H1 (cell line): Measurements from ENCODE around the gene USP13. TPM values are rescaled to one million over a fixed set of nuclear protein-coding genes. Genes with fewer than 3 reads are reported as not detected.

ENCODE experiments used
- CTCF ChIA-PET: fragments of 300-600 bp; sonication (Branson Sonifier 250); formaldehyde crosslinking; loops from one replicate; lab custom pipeline; 2021; ENCODE audit not compliant: partially characterized antibody; lab: Charles Lee
- POLR2A ChIA-PET: fragments of 300-600 bp; sonication (Branson Sonifier 250); formaldehyde crosslinking; loops from one replicate; lab custom pipeline; 2021; ENCODE audit warnings: inconsistent platforms; ENCODE audit not compliant: partially characterized antibody; lab: Charles Lee
- DNase-seq, 2 experiments: peaks; one replicate each; pipeline versions ENCODE4 v3.0.0 to v3.0.0-alpha.2; 2010 to 2022; ENCODE audit warnings: low spot score in 2 of 2, low read depth in 1 of 2, mixed read lengths in 1 of 2
- FAIRE-seq: peaks from 2 replicates; lab custom pipeline; 2011; peaks lifted over from hg19 to GRCh38; lab: Jason Lieb, UNC
- H2AFZ ChIP-seq: 2 replicates; pipeline ENCODE4 v1.8.1; 2012; ENCODE audit warnings: low read length, inconsistent platforms
- H2AK5ac ChIP-seq: 2 replicates; pipeline ENCODE4 v1.6.1; 2013; ENCODE audit warnings: low read depth, low read length
- H2BK120ac ChIP-seq: replicated peaks from 2 replicates; pipeline ENCODE3; 2013; ENCODE audit warnings: low read depth, low read length, inconsistent platforms
- H2BK12ac ChIP-seq: 2 replicates; pipeline ENCODE4 v1.6.1; 2013; ENCODE audit warnings: low read depth, low read length
- H2BK15ac ChIP-seq: 2 replicates; pipeline ENCODE4 v1.6.1; 2013; ENCODE audit warnings: low read length
- H2BK20ac ChIP-seq: 2 replicates; pipeline ENCODE4 v1.6.1; 2013; ENCODE audit warnings: low read length
- H2BK5ac ChIP-seq: 2 replicates; pipeline ENCODE4 v1.6.1; 2013; ENCODE audit warnings: low read depth, low read length
- H3K14ac ChIP-seq: 2 replicates; pipeline ENCODE4 v1.6.1; 2013; ENCODE audit warnings: inconsistent platforms; ENCODE audit not compliant: insufficient read length
- H3K18ac ChIP-seq: 2 replicates; pipeline ENCODE4 v1.6.1; 2013; ENCODE audit warnings: low read length; ENCODE audit errors: extremely low read depth
- H3K23ac ChIP-seq: 2 replicates; pipeline ENCODE4 v1.6.1; 2013; ENCODE audit warnings: inconsistent platforms; ENCODE audit not compliant: insufficient read length
- H3K23me2 ChIP-seq: 2 replicates; pipeline ENCODE4 v1.6.1; 2013; ENCODE audit warnings: low read depth, low read length
- H3K27ac ChIP-seq: 2 replicates; pipeline ENCODE4 v1.6.1; 2011; ENCODE audit warnings: low read depth, low read length, inconsistent platforms
- H3K27me3 ChIP-seq, 4 experiments: replicated peaks in 1 of 4; 1 replicate in 1 of 4; 2 replicates in 3 of 4; pipeline versions ENCODE4 v1.6.1 to v1.8.1; 2011 to 2013; ENCODE audit warnings: low read length in 3 of 4, mild to moderate bottlenecking in 3 of 4, inconsistent platforms in 2 of 4, mixed read lengths in 2 of 4, moderate library complexity in 1 of 4; ENCODE audit not compliant: control insufficient read depth in 3 of 4, insufficient read depth in 3 of 4; ENCODE audit errors: extremely low read depth in 1 of 4
- H3K36me3 ChIP-seq, 4 experiments: 2 replicates each; pipeline versions ENCODE4 v1.6.1 to v1.8.1; 2011 to 2013; ENCODE audit warnings: mild to moderate bottlenecking in 4 of 4, low read length in 3 of 4, moderate library complexity in 2 of 4, control low read depth in 1 of 4, inconsistent platforms in 1 of 4; ENCODE audit not compliant: insufficient read depth in 4 of 4, control insufficient read depth in 2 of 4
- H3K4ac ChIP-seq: replicated peaks from 2 replicates; pipeline ENCODE3; 2013; ENCODE audit warnings: low read length, low read depth, mixed read lengths, inconsistent platforms; ENCODE audit not compliant: insufficient read length
- H3K4me1 ChIP-seq, 4 experiments: replicated peaks in 1 of 4; 1 replicate in 1 of 4; 2 replicates in 3 of 4; pipeline versions ENCODE4 v1.6.1 to v1.8.1; 2011 to 2013; ENCODE audit warnings: low read length in 3 of 4, inconsistent platforms in 2 of 4, mixed read lengths in 1 of 4; ENCODE audit not compliant: insufficient read depth in 4 of 4, control insufficient read depth in 3 of 4
- H3K4me2 ChIP-seq, 2 experiments: 2 replicates each; pipeline versions ENCODE4 v1.6.1 to v1.8.1; 2011 to 2013; ENCODE audit warnings: low read depth in 2 of 2, low read length in 2 of 2, control low read depth in 1 of 2, inconsistent platforms in 1 of 2, mild to moderate bottlenecking in 1 of 2; ENCODE audit not compliant: insufficient read depth in 1 of 2
- H3K4me3 ChIP-seq, 4 experiments: fragments of 200-600, 300-600 bp in 1 of 4; sonication (generic), shearing (Covaris generic), sonication (Bioruptor Twin) in 1 of 4; 2 replicates each; pipeline versions ENCODE4 v1.5.1 to v1.8.1; 2011 to 2016; ENCODE audit warnings: low read length in 4 of 4, low read depth in 3 of 4, control low read depth in 2 of 4, inconsistent platforms in 2 of 4, mild to moderate bottlenecking in 2 of 4, mixed read lengths in 1 of 4, moderate library complexity in 1 of 4; ENCODE audit not compliant: insufficient read depth in 2 of 4; ENCODE audit errors: extremely low read depth in 1 of 4
- H3K56ac ChIP-seq: replicated peaks from 2 replicates; pipeline ENCODE3; 2013; ENCODE audit warnings: low read depth, mild to moderate bottlenecking, mixed read lengths, low read length, inconsistent platforms; ENCODE audit not compliant: insufficient read length
- H3K79me1 ChIP-seq: 2 replicates; pipeline ENCODE4 v1.6.1; 2013; ENCODE audit warnings: low read depth, low read length, control low read depth
- H3K79me2 ChIP-seq, 2 experiments: 2 replicates each; pipeline versions ENCODE4 v1.6.1 to v1.8.1; 2012 to 2013; ENCODE audit warnings: low read length in 2 of 2, mild to moderate bottlenecking in 2 of 2, inconsistent platforms in 1 of 2; ENCODE audit not compliant: insufficient read depth in 2 of 2, control insufficient read depth in 1 of 2
- H3K9ac ChIP-seq, 4 experiments: replicated peaks in 1 of 4; 1 replicate in 1 of 4; 2 replicates in 3 of 4; pipeline versions ENCODE4 v1.6.1 to v1.8.1; 2011 to 2013; ENCODE audit warnings: low read depth in 3 of 4, low read length in 3 of 4, control low read depth in 2 of 4, mild to moderate bottlenecking in 2 of 4, moderate library complexity in 2 of 4, inconsistent platforms in 1 of 4; ENCODE audit errors: extremely low read depth in 1 of 4
- H3K9me3 ChIP-seq, 2 experiments: 2 replicates each; pipeline versions ENCODE4 v1.6.1 to v1.8.1; 2012 to 2013; ENCODE audit warnings: mild to moderate bottlenecking in 2 of 2, moderate library complexity in 2 of 2, control low read depth in 1 of 2, inconsistent platforms in 1 of 2, low read depth in 1 of 2, low read length in 1 of 2, mixed read lengths in 1 of 2; ENCODE audit not compliant: insufficient read depth in 2 of 2
- H4K20me1 ChIP-seq, 2 experiments: replicated peaks in 1 of 2; 2 replicates each; pipeline versions ENCODE3 to v1.8.1; 2011 to 2013; ENCODE audit warnings: inconsistent platforms in 2 of 2, low read length in 2 of 2, mild to moderate bottlenecking in 1 of 2; ENCODE audit not compliant: insufficient read depth in 2 of 2, control insufficient read depth in 1 of 2
- H4K5ac ChIP-seq: 2 replicates; pipeline ENCODE4 v1.6.1; 2013; ENCODE audit warnings: low read length, low read depth, mixed read lengths, inconsistent platforms; ENCODE audit not compliant: insufficient read length
- H4K8ac ChIP-seq: 2 replicates; pipeline ENCODE4 v1.8.0; 2013; ENCODE audit warnings: mild to moderate bottlenecking, moderate library complexity, low read length, inconsistent platforms; ENCODE audit not compliant: insufficient read depth; ENCODE audit errors: extremely low read depth
- H4K91ac ChIP-seq: replicated peaks from 2 replicates; pipeline ENCODE3; 2013; ENCODE audit warnings: low read length, mixed read lengths, inconsistent platforms; ENCODE audit not compliant: insufficient read length
- ATF2 ChIP-seq: IDR thresholded peaks from 2 replicates; pipeline ENCODE4 v1.6.1; 2012; ENCODE audit warnings: low read length, inconsistent platforms
- ATF3 ChIP-seq: IDR thresholded peaks from 2 replicates; pipeline ENCODE4 v1.6.1; 2011; ENCODE audit warnings: low read depth, mild to moderate bottlenecking, low read length; ENCODE audit not compliant: insufficient read depth
- HDAC6 ChIP-seq: IDR thresholded peaks from one replicate; pipeline ENCODE4 v1.7.1; 2012; ENCODE audit warnings: low read depth, mild to moderate bottlenecking, inconsistent platforms, low read length, moderate library complexity
- MAFK ChIP-seq: IDR thresholded peaks from 2 replicates; pipeline ENCODE4 v1.6.1; 2012; ENCODE audit warnings: low read depth, mild to moderate bottlenecking, improper control_type of control experiment, low read length
- MAX ChIP-seq: IDR thresholded peaks from 2 replicates; pipeline ENCODE4 v1.6.1; 2012; ENCODE audit warnings: inconsistent platforms
- POLR2AphosphoS5 ChIP-seq: IDR thresholded peaks from 2 replicates; pipeline ENCODE4 v1.6.1; 2011; ENCODE audit warnings: low read depth, low read length
- SIN3A ChIP-seq, 2 experiments: IDR thresholded peaks in 1 of 2; conservative IDR thresholded peaks in 1 of 2; 2 replicates each; pipeline ENCODE4 v1.6.1; 2011 to 2012; ENCODE audit warnings: low read length in 2 of 2, improper control_type of control experiment in 1 of 2, low read depth in 1 of 2, mild to moderate bottlenecking in 1 of 2
- SP1 ChIP-seq: IDR thresholded peaks from 2 replicates; pipeline ENCODE4 v1.6.1; 2011; ENCODE audit warnings: low read depth, low read length
- USF2 ChIP-seq: IDR thresholded peaks from 2 replicates; pipeline ENCODE4 v1.6.1; 2011; ENCODE audit warnings: low read length, improper control_type of control experiment
- YY1 ChIP-seq: IDR thresholded peaks from 2 replicates; pipeline ENCODE4 v1.6.1; 2011; ENCODE audit warnings: low read depth, mild to moderate bottlenecking, low read length
- WGBS, 2 experiments: shearing (Covaris generic) in 1 of 2; methylation state at CpG; one replicate each; pipeline versions ENCODE4 v1.1.6 to v1.1.7; 2013 to 2015; ENCODE audit warnings: low lambda C conversion rate in 2 of 2, mixed read lengths in 2 of 2, inconsistent platforms in 1 of 2, low coverage in 1 of 2, missing lambda C conversion rate in 1 of 2; ENCODE audit not compliant: insufficient replicate concordance in 2 of 2, insufficient coverage in 1 of 2, insufficient read length in 1 of 2; ENCODE audit errors: extremely low coverage in 1 of 2, missing lambda C conversion rate in 1 of 2; 5-methylcytosine and 5-hydroxymethylcytosine counted together
- polyA plus RNA-seq, 7 experiments: library from polyadenylated mRNA; depleted of rRNA in 3 of 7; stranded (reverse) in 5 of 7; unstranded in 2 of 7; fragments of >200 nt in 5 of 7; fragments of 200-250 nt in 2 of 7; gene quantifications; 1 replicate in 5 of 7; 2 replicates in 1 of 7; 4 replicates in 1 of 7; pipeline versions ENCODE4 v1.2.1 to v1.2.3, GENCODE V29; 2011 to 2013; ENCODE audit warnings: missing spikeins in 2 of 7, mixed read lengths in 2 of 7
- total RNA-seq: library from RNA; stranded (reverse); fragmentation: NEBNext Ultra II Directional; extraction: Animal tissue kit (Norgen Biotek cat#: 25700); gene quantifications from 2 replicates; pipeline ENCODE4 v1.2.1, GENCODE V29; 2021

USP13 gene
- total and polyA plus RNA-seq, 2 of the 8 experiments (the other 6 are each of a cell fraction or from before 2014, with no cell fraction given): 7.9 to 25.9 TPM

GRCh38 chr3:179658606-179659005, 5.8 kb downstream of the USP13 start:
- ChIA-PET POLR2A (interaction anchor here (0.9 to 1.5 kb wide), 3 partner anchors 8 to 41 kb away, joined by 3 to 4 read pairs (median 3); no protein-coding TSS in a partner anchor), CTCF (interaction anchor here (0.6 to 5.8 kb wide), 4 partner anchors 9 to 1904 kb away, joined by 3 to 29 read pairs (median 3); no protein-coding TSS in a partner anchor)
- FAIRE-seq: no peak
- Histone ChIP-seq H3K4me1 (peaks cover 3 to 8% (median 5%) of the 10 kb centered on the region in 4 experiments; a peak in 6 of 7 replicates), H2BK5ac (no peak overlapping the region), H3K79me1 (peaks cover 26% of the 10 kb centered on the region), H3K9me3 (no peaks in the 10 kb centered on the region), H3K23ac (no peak overlapping the region), H2BK120ac (no peak overlapping the region), H3K4ac (no peak overlapping the region), H3K23me2 (peaks cover 4% of the 10 kb centered on the region; the same call in 1 of the 2 replicates), H3K79me2 (peaks cover 18 to 93% of the 10 kb centered on the region in 2 experiments), H3K4me2 (no peak overlapping the region), H2BK12ac (no peak overlapping the region), H2AFZ (no peak overlapping the region), H2BK15ac (no peak overlapping the region), H4K91ac (no peak overlapping the region), H4K8ac (no peak overlapping the region), H3K56ac (no peak overlapping the region), H4K5ac (no peak overlapping the region), H3K36me3 (no peaks in the 10 kb centered on the region), H2BK20ac (no peak overlapping the region), H2AK5ac (no peak overlapping the region), H3K27ac (no peak overlapping the region; the same call in 1 of the 2 replicates), H4K20me1 (peaks cover 2 to 8% of the 10 kb centered on the region in 2 experiments), H3K18ac (no peak overlapping the region), H3K9ac (no peak overlapping the region), H3K14ac (no peak overlapping the region), H3K27me3 (no peaks in the 10 kb centered on the region), H3K4me3 (no peak overlapping the region)
- no peak for DNase-seq
- 87% methylated on average over 2 of the region's 2 CpGs; no CpG with 5 or more reads in 1 of the 2 experiments for WGBS, 2 experiments
- TF ChIP-seq MAFK: no peak
- no peak for TF ChIP-seq POLR2AphosphoS5
- no peak for TF ChIP-seq SP1
- TF ChIP-seq ATF2: no peak
- no peak for TF ChIP-seq YY1
- no peak for TF ChIP-seq ATF3
- TF ChIP-seq HDAC6: no peak
- TF ChIP-seq MAX: no peak
- no peak for TF ChIP-seq USF2
- TF ChIP-seq SIN3A (conservative IDR thresholded peaks at IDR 0.05 in 1 of 2, IDR thresholded peaks at IDR 0.05 in 1 of 2; ENCODE audit: low read depth in 1 of 2, low read length in 2 of 2): no peak
